ENCODE data around the gene NEUROG1.

DNA sequence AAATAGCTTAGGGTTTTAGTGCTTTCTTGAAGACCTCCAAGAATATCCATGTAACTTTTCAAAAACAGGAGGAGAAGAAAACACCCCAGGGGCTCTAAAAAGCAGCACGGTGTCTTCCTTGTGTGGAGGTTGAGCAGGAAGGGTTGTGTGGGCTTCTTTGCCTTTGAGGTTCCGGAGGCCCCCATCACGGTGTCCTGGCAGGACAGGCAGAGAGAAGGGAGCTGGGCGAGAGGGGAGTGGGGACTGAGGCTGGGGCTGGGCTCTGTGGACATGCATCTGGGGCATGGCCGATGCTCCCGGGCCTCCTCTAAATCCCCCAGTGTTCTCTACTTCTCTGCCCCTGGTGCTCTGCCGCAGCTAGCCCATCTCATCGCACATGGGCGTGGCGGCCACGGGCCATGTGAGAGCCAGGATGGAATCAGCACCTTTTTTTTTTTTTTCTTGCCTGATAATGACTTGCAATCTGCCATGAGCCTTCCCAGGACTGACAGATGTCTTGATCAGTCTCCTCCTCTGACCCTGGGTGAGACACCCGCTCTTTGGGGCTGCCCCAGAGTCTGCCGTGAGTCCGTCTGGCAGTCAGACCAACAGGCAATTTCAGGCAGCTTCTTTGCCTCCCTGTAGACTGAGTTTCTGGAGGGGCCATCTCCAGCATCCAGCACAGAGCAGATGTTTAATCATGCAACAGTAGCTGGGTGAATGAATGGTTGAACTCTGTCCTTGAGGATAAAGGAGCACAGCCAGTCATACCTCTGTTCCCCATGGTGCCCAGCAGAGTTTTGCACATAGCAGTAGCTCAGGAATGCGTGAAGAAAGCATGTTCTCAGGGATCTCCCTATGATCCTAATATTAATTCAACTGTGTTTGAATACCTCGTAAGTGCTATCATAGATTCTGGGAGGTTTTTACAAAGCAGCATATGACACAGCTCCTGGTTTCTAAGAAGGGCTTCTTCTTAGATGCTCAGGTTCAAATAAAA, 30.9 kb upstream of the NEUROG1 start:
- TF ChIP-seq CTCF (IDR thresholded peaks at IDR 0.05): no peak
- TF ChIP-seq POLR2A (IDR thresholded peaks at IDR 0.05): no peak

All from Peyer's patch (tissue), 4 donors.